GM18502 (cell line): ENCODE measurements around the gene CPSF2.
"Not testable (repeated sequence)": the region's sequence is repeated elsewhere in the genome, so short reads cannot be mapped to it uniquely, and the experiment has no call there.

Experiments used
- ATAC-seq: cut with Tn5 transposase; IDR thresholded peaks from one replicate; pipeline ENCODE4 v1.9.1; 2021; ENCODE audit warnings: mild to moderate bottlenecking; ENCODE audit not compliant: unreplicated experiment, poor library complexity

Gene CPSF2

GRCh38 chr14:92154283-92154942 is 32.6 kb downstream of the CPSF2 start:
- ATAC-seq: no peak

- ATAC-seq: no peak
Measured at GRCh38 chr14:92160619-92161018, 38.9 kb downstream of the CPSF2 start.

DNA sequence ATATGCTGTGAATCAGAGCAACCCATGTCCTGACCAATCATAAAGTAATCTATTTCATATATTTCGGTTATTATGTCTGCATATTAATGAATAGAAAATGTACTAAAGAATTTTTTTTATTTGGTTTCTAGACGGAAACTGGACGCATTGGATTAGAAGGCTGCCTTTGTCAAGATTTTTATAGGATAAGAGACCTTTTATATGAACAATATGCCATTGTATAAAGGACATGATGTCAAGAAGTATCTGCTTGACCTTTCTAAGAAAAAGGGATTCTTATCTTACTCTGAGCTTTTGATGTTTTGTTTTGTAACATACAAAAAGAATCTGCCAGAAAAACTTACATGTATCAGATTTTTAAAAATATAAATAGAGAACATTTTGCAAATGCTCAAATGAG is 39.8 kb downstream of the CPSF2 start:
- ATAC-seq: no peak

DNA sequence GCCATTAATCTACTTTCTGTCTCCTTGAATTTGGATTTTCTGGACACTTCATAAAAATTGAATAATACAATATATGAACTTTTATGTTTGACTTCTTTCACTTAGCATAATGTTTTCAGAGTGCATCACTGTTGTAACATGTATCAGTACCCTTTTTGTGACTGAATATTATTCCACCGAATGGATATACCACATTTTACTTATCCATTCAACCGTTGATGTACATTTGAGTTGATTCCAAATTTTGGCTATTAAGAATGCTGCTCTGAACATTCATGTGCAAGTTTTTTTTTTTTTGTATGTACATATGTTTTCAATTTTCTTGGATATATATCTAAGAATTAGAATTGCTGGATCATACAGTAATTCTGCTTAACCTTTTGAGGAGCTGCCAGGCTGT is 43.2 kb downstream of the CPSF2 start:
- no peak for ATAC-seq

- no peak for ATAC-seq
Measured at GRCh38 chr14:92173668-92174067, 51.9 kb downstream of the CPSF2 start.

GRCh38 chr14:92175811-92176210 is 54.0 kb downstream of the CPSF2 start:
- no peak for ATAC-seq

GRCh38 chr14:92176476-92176875 is 54.7 kb downstream of the CPSF2 start:
- ATAC-seq: no peak

GRCh38 chr14:92179178-92179577 is 57.4 kb downstream of the CPSF2 start:
- ATAC-seq: not testable (repeated sequence)

- no peak for ATAC-seq
Measured at GRCh38 chr14:92185559-92185958, 63.8 kb downstream of the CPSF2 start.

- ATAC-seq: not testable (repeated sequence)
Measured at GRCh38 chr14:92187616-92188015, 65.8 kb downstream of the CPSF2 start.

GRCh38 chr14:92190768-92191167 is 69.0 kb downstream of the CPSF2 start:
- no peak for ATAC-seq

DNA sequence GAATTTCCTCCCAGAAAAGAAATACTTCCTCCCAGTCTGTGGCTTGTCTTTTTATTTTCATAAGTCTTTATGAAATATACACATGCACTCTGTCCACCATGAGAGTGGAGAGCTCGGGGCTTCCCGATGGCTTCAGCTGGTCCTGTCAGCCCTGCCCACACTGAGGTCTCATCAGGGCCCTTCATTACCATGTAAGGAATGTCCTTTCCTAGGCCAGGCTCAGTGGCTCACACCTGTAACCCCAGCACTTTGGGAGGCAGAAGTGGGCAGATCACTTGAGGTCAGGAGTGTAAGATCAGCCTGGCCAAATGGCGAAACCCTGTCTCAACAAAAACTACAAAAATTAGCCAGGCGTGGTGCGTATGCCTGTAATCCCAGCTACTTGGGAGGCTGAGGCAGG is 77.0 kb downstream of the CPSF2 start:
- ATAC-seq: no peak

DNA sequence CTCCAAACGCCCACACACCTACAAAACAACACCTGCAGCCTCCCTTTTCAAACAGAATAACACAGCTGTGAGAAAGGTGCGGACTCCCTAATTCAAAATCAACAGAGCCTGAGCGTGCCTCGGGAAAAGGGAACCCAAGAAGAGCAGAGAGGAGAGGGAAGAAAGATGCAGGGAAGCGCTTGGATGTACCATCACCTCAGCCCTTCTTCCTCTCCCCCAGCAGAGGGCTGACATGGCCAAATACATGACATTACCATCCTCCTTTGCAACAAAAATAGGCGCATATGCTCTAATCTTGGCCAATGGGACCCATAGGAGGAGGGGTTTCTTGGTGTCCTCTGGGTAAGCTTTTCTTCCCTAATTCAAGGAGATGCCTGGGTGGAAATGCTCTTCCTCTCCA is 78.0 kb downstream of the CPSF2 start:
- ATAC-seq: no peak

- no peak for ATAC-seq
Measured at GRCh38 chr14:92203116-92203515, 81.3 kb downstream of the CPSF2 start.

DNA sequence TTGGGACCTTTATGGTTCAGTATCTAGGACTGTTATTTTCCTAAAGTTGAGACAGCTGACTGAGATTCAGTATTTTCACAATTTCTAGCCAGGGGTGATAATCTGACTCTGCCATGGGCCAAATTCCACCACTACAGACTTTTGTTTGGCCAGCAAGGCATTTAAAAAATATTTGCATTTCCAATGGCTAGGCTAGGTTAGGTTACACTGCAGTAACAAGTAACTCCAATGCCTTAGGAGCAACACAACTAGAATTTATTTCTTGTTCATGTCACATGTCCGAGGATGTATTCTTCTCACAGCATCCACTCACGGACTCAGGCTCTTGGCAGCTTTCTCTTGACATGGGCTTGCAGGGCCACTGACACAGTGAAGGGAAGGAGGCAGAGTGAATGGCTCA is 83.0 kb downstream of the CPSF2 start:
- no peak for ATAC-seq

GRCh38 chr14:92207012-92207927 is 85.5 kb downstream of the CPSF2 start:
- no peak for ATAC-seq

- no peak for ATAC-seq
Measured at GRCh38 chr14:92207928-92208265, 86.1 kb downstream of the CPSF2 start.

DNA sequence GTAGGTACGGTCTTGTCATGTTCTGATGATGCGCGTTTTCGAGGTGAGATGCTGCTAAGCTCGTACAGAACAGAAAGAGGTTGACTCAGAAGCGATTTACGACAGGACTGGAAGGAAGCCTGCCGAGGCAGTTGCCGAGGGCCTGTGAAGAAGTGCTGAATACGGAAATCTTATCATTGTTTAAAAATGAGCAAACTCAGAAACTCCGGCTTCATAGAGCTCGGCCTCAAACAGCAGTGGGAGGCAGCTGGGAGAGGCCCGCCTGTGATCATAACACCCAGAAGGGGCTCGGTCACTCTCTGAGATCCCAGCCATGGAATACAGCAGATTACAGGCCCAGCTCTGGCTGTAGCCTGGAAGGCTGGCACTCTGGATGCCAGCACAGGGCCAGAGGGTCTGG is 87.4 kb downstream of the CPSF2 start:
- ATAC-seq: no peak

DNA sequence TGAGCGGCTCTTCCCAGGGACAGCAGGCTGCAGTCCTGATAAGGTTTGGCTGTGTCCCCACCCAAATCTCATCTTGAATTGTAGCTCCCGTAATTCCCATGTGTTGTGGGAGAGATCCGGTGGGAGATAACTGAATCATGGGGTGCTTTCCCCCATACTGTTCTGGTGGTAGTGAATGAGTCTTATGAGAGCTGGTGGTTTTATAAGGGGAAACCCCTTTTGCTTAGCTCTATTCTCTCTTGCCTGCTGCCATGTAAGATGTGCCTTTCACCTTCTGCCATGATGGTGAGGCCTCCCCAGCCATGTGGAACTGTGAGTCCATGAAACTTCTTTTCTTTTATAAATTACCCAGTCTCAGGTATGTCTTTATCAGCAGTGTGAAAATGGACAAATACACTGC is 91.4 kb downstream of the CPSF2 start:
- not testable (repeated sequence) for ATAC-seq

DNA sequence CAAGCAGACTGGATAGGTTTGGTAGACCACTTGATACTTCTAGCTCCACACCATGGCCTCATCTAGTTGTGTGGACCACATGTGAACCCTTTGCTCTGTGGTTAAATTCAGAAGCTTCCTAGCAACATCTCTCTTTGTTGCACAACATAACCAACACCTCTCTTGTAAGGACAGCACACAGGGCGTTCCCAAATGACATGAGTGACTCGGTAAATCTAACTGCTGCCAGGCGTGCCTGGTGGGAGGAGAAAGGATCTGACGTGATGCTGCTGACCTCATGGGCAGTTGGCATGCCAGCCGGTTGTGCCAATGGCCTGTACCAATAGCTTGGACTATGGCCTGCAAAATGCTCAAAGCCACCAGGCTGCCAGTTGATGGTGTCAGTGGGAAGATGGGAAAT is 93.8 kb downstream of the CPSF2 start:
- no peak for ATAC-seq

DNA sequence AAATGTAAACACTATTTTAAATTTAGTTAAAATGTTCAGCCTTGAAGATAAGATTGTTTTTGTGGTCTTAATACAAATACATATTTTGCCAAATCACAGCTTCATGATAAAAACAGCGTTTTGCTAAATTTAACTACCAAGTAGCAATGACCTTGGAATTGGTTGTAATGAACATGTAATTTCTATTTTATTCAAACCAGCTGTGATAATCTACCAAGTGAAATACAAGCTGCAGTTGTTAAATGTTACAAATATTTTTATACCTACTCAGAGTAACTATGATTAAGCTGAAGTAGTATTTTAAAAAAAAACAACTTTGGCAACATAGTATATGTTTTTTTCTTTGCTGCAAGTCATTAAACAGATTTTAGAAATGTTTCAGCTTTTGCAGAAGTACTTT is 96.2 kb downstream of the CPSF2 start:
- ATAC-seq: no peak
